SIG-M5 treated with dmso at 0.1 percent for 504 hours (cell line): ENCODE measurements around the gene HEG1.

Source experiments
- DNase-seq: peaks from one replicate; lab custom pipeline; 2025; ENCODE audit not compliant: unreplicated experiment; lab: John Stamatoyannopoulos, UW

The HEG1 gene

DNA sequence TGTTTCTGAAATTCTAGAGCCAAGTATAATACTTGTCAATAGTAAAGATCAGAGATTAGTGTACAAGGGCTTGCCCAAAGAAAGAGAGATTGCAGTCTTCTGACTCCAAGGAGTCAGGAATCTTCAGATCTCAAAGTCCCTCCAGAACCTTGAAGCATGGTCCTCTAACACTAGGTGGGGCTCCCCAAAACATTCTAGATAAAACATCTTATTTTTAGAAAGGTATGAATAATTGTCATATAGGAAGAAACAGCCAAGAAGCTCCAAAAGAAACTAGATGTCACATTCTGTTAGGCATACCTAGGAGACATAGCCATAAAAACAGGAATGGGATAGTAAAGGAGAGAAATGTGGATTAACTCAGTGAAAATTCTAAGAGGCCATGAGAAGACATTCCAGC, 132.0 kb downstream of the HEG1 start:
- peak; percentile 13 for DNase-seq

DNA sequence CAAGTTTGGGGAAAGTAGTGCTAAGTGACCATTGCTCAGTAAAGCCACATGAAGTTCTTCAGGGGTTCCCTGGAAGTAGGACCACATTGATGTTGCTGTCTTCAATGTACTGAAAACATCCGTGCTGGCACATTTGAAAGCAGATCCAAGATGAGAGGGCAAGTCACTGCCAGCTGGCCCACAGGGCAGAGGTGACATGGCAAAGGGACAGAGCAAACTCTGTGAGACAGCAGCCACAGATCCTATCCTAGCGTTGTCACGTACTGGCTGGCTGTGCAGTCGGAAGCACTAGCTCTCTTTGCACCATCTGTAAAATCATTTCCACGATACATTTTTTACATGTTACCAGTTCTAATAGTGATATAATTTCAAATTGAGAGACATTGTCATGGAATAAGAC, 135.1 kb downstream of the HEG1 start:
- no peak for DNase-seq

DNA sequence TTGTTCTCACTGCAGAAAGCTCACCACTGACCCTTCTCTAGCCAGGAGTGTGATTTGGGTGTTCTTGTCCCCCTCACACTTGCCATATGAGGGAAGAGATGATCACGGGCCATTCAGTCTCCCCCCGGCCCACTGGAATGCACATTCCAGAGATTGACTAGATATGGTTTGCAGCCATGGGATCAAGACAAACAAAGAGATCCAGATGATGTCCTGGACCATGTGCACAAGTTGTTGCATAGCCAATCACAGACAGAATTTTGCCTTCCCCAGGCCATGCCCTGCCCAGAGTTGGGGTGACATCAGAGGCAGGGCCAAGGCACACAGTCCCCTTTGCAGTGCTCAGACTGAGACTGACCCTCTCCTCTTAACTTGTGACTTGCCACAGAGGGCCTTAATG, 136.0 kb downstream of the HEG1 start:
- no peak for DNase-seq

DNA sequence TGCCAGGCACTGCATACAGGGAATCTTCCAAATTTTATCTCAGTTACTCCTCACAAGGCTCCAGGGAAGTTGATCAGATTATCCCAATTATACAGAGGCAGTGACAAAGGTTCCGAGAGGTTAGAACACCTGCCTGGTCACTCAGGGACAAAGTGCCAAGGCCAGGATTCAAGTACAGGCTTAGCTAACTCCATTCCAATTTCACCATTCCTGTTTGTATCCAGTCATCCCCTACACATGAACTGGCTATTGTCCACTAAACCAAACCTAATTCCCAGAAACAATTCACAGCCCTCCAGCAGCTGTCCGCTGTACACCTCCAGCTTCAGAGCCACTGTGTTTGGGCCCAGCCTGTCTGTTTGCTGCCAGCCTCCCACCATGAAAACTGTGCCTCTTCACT, 137.3 kb downstream of the HEG1 start:
- no peak for DNase-seq

DNA sequence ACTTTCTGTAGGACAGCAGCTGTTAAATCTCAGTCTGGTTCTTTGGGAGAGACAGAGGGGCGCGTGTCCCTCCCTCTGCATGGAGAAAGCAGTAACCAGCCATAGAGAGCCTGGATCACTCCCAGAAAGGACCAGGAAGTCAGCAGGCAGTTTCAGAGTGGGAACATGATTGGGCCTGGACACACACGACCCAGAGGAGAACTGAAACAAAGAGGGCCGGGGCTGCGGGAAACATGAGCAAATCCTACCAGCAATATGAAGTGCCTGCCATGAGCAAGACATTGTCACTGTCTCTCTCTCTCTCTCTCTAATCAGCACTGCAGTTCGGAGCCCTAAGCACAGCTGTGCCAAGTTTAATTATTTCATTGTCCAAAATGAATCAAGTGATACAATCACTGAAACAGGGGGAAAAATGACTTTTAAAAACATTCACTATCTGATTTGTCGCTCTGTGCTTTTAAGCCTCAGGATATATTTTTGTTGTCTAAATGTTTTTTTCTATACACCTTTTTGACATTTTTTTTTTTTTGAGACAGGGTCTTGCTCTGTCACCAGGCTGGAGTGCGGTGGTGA, 138.9 kb downstream of the HEG1 start:
- peak; percentile 29 for DNase-seq
